Measurements from ENCODE around the gene XDH.

DNA sequence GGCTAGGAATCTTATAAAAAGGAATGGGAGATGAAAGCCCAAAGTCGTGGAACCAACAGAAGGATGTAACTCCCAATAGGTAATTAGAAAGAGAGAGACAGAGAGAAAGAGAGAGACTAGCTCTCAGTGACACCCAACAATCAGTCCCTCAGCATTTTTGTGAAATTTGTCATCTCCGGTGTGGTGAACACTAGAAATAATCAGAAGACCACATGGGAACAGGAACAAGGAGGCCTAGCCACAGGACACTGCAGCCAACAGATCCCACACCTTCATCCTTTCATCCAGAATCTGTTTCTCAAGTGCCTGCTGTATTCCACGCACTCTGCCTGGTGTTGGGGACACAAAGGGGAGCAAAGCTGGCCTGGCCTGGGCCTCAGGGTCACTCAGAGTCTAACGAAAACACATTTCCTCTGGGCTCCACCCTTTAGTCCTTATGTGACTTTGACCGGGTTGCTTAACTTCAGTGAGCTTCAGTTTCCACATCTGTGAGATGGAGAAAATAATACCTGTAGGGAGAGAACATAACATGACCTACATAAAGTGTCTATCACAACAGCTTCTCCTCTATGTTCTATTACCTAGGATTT, 127.5 kb downstream of the XDH start:
- TF ChIP-seq, protein P1, sequence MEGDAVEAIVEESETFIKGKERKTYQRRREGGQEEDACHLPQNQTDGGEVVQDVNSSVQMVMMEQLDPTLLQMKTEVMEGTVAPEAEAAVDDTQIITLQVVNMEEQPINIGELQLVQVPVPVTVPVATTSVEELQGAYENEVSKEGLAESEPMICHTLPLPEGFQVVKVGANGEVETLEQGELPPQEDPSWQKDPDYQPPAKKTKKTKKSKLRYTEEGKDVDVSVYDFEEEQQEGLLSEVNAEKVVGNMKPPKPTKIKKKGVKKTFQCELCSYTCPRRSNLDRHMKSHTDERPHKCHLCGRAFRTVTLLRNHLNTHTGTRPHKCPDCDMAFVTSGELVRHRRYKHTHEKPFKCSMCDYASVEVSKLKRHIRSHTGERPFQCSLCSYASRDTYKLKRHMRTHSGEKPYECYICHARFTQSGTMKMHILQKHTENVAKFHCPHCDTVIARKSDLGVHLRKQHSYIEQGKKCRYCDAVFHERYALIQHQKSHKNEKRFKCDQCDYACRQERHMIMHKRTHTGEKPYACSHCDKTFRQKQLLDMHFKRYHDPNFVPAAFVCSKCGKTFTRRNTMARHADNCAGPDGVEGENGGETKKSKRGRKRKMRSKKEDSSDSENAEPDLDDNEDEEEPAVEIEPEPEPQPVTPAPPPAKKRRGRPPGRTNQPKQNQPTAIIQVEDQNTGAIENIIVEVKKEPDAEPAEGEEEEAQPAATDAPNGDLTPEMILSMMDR (IDR thresholded peaks at IDR 0.05) = no peak
- no peak for TF ChIP-seq POLR2A (IDR thresholded peaks at IDR 0.05)

All from Peyer's patch (tissue), 4 donors.